Fibroblast of peridontal ligament (primary cell): ENCODE results near the gene SPATA16.
"Not testable (repeated sequence)": the region's sequence is repeated elsewhere in the genome, so short reads cannot be mapped to it uniquely, and the experiment has no call there.

Experiments used
- DNase-seq: peaks from one replicate; pipeline ENCODE4 v3.0.0-alpha.2; 2010; ENCODE audit errors: extremely low read depth

SPATA16 gene

DNA sequence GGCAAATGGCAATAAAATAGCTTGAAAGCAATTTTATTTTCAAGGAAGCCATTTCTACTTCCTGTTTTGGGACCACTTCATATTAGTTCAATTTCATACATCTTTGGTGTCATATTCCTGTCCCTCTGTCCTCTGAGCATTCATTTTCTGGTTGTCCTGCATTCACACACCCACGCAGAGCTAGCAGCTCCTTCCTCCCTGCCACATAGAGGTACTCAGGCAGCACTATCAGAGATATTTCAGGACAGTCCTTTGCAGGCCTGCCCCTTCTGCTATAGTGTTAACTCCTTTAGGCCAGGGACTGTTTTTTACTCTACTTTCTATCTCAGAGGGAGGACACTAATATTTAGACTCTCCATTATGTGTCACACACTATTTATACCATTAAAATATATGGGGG, 258.5 kb downstream of the SPATA16 start:
- DNase-seq: no peak

DNA sequence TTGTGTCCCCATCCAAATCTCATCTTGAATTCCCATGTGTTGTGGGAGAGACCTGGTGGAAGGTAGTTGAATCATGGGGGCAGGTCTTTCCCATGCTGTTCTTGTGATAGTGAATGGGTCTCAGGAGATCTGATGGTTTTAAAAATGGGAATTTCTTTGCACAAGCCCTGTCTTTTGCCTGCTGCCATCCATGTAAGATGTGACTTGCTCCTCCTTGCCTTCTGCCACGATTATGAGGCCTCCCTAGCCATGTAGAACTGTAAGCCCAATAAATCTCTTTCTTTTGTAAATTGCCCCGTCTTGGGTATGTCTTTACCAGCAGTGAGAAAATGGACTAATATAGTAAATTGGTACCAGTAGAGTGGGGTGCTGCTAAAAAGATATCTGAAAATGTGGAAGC, 261.7 kb downstream of the SPATA16 start:
- not testable (repeated sequence) for DNase-seq

DNA sequence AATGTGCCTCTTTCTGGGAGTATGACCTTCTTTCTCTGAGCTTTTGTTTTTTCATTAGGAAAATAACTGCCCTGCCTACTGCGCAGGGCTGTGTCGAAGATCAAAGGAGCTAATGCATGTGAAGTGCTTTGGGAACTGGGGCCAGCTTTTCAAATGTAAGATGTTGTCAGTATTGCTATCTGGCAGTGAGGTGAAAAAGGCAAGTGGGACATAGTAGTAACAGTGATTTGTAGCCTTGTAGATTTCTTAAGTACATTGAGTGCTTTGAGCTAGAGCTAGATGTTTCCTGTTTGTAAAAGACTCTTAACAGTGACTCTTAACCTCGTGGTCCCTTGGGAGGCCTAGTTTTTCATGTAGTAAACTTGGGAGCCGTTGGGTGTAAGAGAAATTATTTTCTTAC, 264.0 kb downstream of the SPATA16 start:
- DNase-seq: no peak

- no peak for DNase-seq
Measured at GRCh38 chr3:172876297-172876696, 264.7 kb downstream of the SPATA16 start.

DNA sequence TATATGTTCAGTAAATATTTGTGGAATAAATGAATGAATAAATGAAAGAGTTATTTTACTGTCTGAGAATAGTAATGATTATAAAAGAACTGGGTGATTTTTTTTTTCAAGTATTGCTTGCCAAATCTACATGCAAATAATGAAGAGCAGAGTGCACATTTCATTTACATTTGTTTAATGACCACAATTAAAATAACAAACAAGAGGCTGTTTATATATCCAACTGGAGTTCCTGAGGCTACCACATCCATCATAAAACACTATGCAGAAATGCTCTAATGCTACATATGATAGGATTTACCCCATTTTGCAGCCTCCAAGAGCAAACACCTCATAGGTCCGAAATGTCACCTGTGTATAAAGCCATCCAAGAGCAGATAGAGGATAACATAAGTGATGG, 266.0 kb downstream of the SPATA16 start:
- no peak for DNase-seq

DNA sequence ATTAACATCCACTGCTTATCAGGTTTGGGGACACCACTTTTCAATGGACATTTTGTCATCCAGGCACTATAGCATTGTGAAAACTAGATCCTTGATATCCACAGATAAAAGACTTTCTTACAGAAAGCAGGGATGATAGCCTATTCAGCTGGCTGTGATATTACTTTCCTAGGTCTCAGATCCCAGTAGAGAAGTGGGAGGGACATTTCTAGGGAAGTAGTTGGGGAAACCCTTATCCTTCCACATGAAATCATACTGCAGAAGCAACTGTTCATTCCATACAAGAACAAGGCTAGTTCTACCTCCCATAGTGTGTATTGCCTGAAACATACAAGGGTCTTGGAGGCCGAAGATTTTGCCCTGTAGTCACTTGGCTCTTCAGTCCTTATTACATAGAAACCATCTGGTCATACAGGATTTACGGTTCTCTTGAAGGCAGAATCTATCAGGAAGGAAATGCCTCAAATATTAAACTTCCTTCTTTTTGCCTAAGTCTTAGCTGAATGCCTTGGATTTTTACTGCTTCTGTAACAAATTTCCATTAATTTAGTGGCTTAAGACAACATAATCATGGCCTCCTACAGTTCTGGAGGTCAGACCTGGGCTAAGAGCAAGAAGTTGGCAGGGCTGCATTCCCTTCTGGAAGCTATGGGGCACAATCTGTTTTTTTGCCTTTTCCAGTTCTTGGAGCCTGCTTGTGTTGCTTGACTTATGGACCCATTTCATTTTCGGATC, 271.1 kb downstream of the SPATA16 start:
- DNase-seq: no peak

DNA sequence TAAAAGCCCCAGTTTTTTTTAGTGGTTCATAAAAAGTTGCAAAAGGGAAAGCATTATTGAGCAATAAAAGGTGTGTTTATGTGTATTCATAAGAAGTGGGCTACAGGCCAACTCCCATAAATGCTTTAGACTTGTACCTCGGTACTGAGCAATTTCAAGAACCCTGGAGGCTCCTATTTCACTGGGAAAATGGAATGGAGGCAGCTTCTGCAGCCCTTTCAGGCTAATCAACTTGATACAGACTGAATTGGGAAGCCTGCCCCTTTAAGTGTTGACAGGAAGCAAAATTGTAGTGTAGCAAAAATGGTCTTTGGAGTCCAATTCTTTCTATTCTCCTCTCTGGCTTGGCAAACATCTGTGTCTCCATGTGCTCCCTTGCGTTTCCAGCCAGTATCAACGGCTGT, 271.7 kb downstream of the SPATA16 start:
- no peak for DNase-seq

- DNase-seq: no peak
Measured at GRCh38 chr3:172868582-172869200, 272.3 kb downstream of the SPATA16 start.

- not testable (repeated sequence) for DNase-seq
Measured at GRCh38 chr3:172866726-172867350, 274.2 kb downstream of the SPATA16 start.

DNA sequence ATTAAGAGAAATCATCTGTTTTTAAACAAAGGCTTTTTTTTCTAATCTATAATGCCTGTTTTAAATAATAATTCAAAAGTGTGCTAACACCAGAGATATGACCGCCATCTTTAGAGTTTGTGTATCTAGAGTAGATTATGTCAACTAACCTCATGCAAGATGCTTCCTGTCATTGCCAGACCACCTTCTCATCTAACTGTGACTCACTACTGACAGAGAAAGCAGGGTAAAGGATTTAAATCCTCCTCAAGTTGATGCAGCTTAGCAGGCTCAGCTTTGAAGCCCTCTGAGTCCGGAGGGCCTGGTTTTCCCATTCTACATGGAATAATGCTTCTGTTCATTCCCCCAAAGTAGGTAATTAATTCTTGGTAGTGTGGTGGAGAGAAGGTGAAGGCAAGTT, 282.0 kb downstream of the SPATA16 start:
- no peak for DNase-seq

DNA sequence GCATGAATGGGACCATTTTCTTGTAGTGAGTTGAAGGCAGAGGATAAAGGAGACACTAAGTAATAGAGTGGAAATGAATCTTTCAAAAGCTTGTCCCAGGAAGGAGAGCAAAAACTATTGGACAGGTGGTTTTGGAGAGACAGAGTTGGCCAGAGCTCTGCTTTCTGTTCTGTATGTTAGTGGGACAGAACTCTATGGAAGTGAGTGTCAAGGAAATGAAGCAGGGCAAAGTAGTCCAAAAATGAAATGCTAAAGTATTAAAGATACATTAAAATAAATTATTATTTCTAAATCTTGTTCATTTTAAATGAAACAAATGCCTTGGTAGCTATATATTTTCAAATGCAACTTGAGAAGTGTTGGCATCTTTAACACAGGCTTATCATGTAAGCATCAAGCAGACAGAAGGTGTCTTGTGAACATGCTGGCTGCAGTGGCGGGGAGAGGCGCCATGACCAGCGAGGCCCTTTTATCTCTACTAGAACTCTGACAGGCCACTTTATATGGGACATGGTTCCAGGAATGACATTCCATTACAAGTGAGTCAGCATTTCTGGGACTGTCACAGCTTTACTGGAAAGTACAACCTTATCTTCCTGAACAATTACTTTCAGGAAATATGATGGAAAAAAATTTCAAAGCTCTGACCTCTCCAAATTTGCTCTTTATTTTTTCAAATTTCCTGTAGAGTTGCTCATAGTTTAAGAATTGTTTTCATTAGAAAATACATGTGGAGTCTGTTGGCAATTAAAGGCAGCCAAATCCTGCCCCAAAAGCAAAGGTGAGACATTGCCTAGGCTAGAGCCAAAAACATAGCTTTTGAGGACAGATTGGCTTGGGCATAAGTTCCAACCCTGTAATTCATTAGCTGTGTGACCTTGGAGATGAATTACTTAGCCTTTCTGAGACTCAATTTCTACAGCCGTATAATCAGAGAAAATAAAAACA, 284.0 kb downstream of the SPATA16 start:
- DNase-seq: no peak

- no peak for DNase-seq
Measured at GRCh38 chr3:172855037-172855436, 286.0 kb downstream of the SPATA16 start.

GRCh38 chr3:172853921-172854666, 286.9 kb downstream of the SPATA16 start:
- no peak for DNase-seq

- DNase-seq: no peak
Measured at GRCh38 chr3:172853005-172853404, 288.0 kb downstream of the SPATA16 start.

GRCh38 chr3:172848910-172849309, 292.1 kb downstream of the SPATA16 start:
- DNase-seq: no peak

DNA sequence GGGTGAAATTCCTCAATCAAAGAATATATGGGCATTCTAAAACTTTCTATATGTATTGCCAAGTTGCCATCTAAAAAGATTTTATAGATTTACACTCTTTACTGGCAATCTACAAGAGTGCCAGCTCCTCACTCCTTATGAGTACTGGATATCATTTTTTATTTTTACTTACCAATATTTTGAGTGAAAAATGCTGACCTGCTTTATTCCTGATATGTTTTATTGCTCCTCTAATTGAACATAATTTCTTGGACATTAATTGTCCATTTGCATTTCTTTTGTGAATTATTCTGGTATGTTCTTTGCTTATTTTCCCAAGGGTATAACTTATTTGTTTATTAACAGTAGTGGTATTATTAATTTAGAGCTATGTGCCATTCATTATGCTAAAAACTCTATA, 293.7 kb downstream of the SPATA16 start:
- no peak for DNase-seq

GRCh38 chr3:172846706-172847105, 294.3 kb downstream of the SPATA16 start:
- DNase-seq: no peak

DNA sequence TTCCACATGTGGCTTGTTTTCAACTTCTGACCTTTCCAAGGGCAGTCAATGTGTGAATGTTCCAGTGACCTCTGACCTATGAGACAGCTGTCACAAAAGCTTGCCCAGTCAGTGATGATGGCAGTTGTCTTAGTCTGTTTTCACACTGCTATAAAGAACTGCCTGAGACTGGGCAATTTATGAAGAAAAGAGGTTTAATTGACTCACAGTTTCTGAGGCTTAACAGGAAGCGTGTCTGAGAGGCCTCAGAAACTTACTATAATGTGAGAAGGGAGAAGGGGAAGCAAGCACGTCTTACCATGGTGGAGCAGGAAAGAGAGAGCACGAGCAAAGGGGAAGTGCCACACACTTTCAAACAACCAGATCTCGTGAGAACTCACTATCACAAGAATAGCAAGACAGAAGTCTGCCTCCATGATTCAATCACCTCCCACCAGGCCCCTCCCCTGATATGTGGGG, 294.9 kb downstream of the SPATA16 start:
- DNase-seq: no peak

- DNase-seq: no peak
Measured at GRCh38 chr3:172844428-172844827, 296.6 kb downstream of the SPATA16 start.

- no peak for DNase-seq
Measured at GRCh38 chr3:172840913-172841312, 300.1 kb downstream of the SPATA16 start.

DNA sequence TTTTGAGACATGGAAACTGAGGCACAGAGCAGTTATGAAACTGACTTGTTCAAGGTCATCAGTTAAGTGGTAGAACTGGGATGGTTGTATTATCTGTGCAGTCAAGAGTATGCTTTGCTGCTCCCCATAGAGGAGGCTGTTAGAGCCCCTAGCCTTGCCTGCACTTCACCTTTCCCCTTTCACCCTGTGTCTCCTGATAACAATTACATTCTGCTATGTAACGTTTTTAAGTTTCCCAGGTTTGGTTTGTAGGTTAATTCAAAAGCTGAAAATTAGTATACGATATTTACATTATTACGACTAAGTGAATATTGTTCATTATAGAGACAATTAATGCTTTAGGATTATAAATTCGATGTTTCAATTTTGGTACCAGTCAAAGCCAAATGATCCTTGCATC, 300.6 kb downstream of the SPATA16 start:
- DNase-seq: no peak
